IMR-90 (cell line): ENCODE results near the gene LSM7. TPM values are rescaled to one million over a fixed set of nuclear protein-coding genes. Genes with fewer than 3 reads are reported as not detected.

Experiments
- ATAC-seq: fragments of 200-7000 bp; cut with Tn5 transposase; 2 replicates; pipeline ENCODE4 v1.9.1; 2020; ENCODE audit warnings: low read depth, mild to moderate bottlenecking, moderate library complexity
- BruUV-seq: library from RNA; stranded (reverse); fragments of 400-500 nt; replicated peaks from 2 replicates; lab custom pipeline; 2021; lab: Mats Ljungman, UMichigan
- CTCF ChIA-PET: fragments of 300-600 bp; formaldehyde crosslinking; extraction: SDS; loops from one replicate; lab custom pipeline; 2021; ENCODE audit warnings: antibody characterized with exemption; lab: Yijun Ruan, JAX
- POLR2A ChIA-PET: fragments of 300-600 bp; sonication (Branson Sonifier 250); formaldehyde crosslinking; loops from one replicate; lab custom pipeline; 2022; ENCODE audit warnings: antibody characterized with exemption; ENCODE audit not compliant: unreplicated experiment; lab: Charles Lee
- DNase-seq: peaks from one replicate; pipeline ENCODE4 v3.0.0; 2013
- H2AFZ ChIP-seq: replicated peaks from 2 replicates; pipeline ENCODE3; 2013; ENCODE audit warnings: low read length, mild to moderate bottlenecking; ENCODE audit not compliant: poor library complexity
- H2AK5ac ChIP-seq: 2 replicates; pipeline ENCODE4 v1.6.1; 2013; ENCODE audit warnings: low read depth, low read length, inconsistent platforms
- H2AK9ac ChIP-seq: replicated peaks from 2 replicates; pipeline ENCODE3; 2013; ENCODE audit warnings: mild to moderate bottlenecking, low read depth, low read length, moderate library complexity; ENCODE audit not compliant: poor library complexity
- H2BK120ac ChIP-seq: 2 replicates; pipeline ENCODE4 v1.6.1; 2013; ENCODE audit warnings: low read depth, low read length, inconsistent platforms
- H2BK15ac ChIP-seq: 3 replicates; pipeline ENCODE4 v1.6.1; 2013; ENCODE audit warnings: low read depth, low read length, inconsistent platforms
- H2BK20ac ChIP-seq: 2 replicates; pipeline ENCODE4 v1.6.1; 2013; ENCODE audit warnings: low read depth, mild to moderate bottlenecking, inconsistent platforms, low read length, moderate library complexity
- H2BK5ac ChIP-seq: 2 replicates; pipeline ENCODE4 v1.6.1; 2013; ENCODE audit warnings: mild to moderate bottlenecking, low read depth, low read length, inconsistent platforms; ENCODE audit not compliant: poor library complexity, severe bottlenecking
- H3K14ac ChIP-seq: replicated peaks from 2 replicates; pipeline ENCODE4 v1.6.1; 2013; ENCODE audit warnings: low read depth, low read length, inconsistent platforms
- H3K18ac ChIP-seq: 2 replicates; pipeline ENCODE4 v1.6.1; 2013; ENCODE audit warnings: low read depth, low read length, control low read depth
- H3K23ac ChIP-seq: 2 replicates; pipeline ENCODE4 v1.6.1; 2013; ENCODE audit warnings: low read depth, low read length, inconsistent platforms
- H3K27ac ChIP-seq: 2 replicates; pipeline ENCODE4 v1.5.1; 2013; ENCODE audit warnings: mild to moderate bottlenecking, control low read depth, low read length; ENCODE audit not compliant: insufficient read depth
- H3K27me3 ChIP-seq: 2 replicates; pipeline ENCODE4 v1.6.1; 2013; ENCODE audit warnings: low read length; ENCODE audit not compliant: control insufficient read depth, insufficient read depth
- H3K36me3 ChIP-seq: 2 replicates; pipeline ENCODE4 v1.6.1; 2013; ENCODE audit warnings: low read length, mixed read lengths; ENCODE audit not compliant: control insufficient read depth, insufficient read depth
- H3K4ac ChIP-seq: 2 replicates; pipeline ENCODE4 v1.6.1; 2013; ENCODE audit warnings: low read depth, low read length, inconsistent platforms
- H3K4me1 ChIP-seq: 2 replicates; pipeline ENCODE4 v1.6.1; 2013; ENCODE audit warnings: low read length, mixed read lengths; ENCODE audit not compliant: control insufficient read depth, insufficient read depth
- H3K4me2 ChIP-seq: 2 replicates; pipeline ENCODE4 v1.6.1; 2013; ENCODE audit warnings: low read depth, mild to moderate bottlenecking, control low read depth, low read length, moderate library complexity
- H3K4me3 ChIP-seq: 2 replicates; pipeline ENCODE4 v1.5.1; 2013; ENCODE audit warnings: low read depth, mild to moderate bottlenecking, control low read depth, low read length, moderate library complexity; ENCODE audit not compliant: insufficient read depth
- H3K56ac ChIP-seq: 2 replicates; pipeline ENCODE4 v1.6.1; 2013; ENCODE audit warnings: low read length, inconsistent platforms; ENCODE audit not compliant: insufficient read depth; ENCODE audit errors: extremely low read depth
- H3K79me1 ChIP-seq, 2 experiments: 2 replicates each; pipeline ENCODE4 v1.6.1; 2013; ENCODE audit warnings: low read length in 2 of 2, inconsistent platforms in 1 of 2, low read depth in 1 of 2
- H3K9ac ChIP-seq: 2 replicates; pipeline ENCODE4 v1.6.1; 2013; ENCODE audit warnings: low read depth, low read length, control low read depth
- H3K9me1 ChIP-seq: 2 replicates; pipeline ENCODE4 v1.6.1; 2013; ENCODE audit warnings: low read length, inconsistent platforms; ENCODE audit not compliant: insufficient read depth
- H3K9me3 ChIP-seq: 2 replicates; pipeline ENCODE4 v1.6.1; 2013; ENCODE audit warnings: low read length; ENCODE audit not compliant: control insufficient read depth, insufficient read depth
- H4K20me1 ChIP-seq: 2 replicates; pipeline ENCODE4 v1.6.1; 2013; ENCODE audit warnings: low read length, inconsistent platforms; ENCODE audit not compliant: insufficient read depth
- H4K5ac ChIP-seq: 2 replicates; pipeline ENCODE4 v1.6.1; 2013; ENCODE audit warnings: mild to moderate bottlenecking, low read depth, low read length, control low read depth
- H4K8ac ChIP-seq, 2 experiments: 2 replicates each; pipeline ENCODE4 v1.6.1; 2013; ENCODE audit warnings: low read depth in 2 of 2, low read length in 2 of 2, control low read depth in 1 of 2, inconsistent platforms in 1 of 2
- H4K91ac ChIP-seq: 2 replicates; pipeline ENCODE4 v1.6.1; 2013; ENCODE audit warnings: low read depth, low read length, inconsistent platforms; ENCODE audit not compliant: insufficient read depth
- BHLHE40 ChIP-seq: fragments of 150-350 bp; IDR thresholded peaks from 2 replicates; pipeline ENCODE4 v1.6.1; 2016; ENCODE audit warnings: mild to moderate bottlenecking, low read depth, low read length
- CEBPB ChIP-seq: IDR thresholded peaks from 2 replicates; pipeline ENCODE4 v1.6.1; 2012; ENCODE audit warnings: low read depth, low read length, improper control_type of control experiment
- CHD1 ChIP-seq: IDR thresholded peaks from 2 replicates; pipeline ENCODE4 v1.6.1; 2012; ENCODE audit warnings: low read depth, low read length, improper control_type of control experiment
- MAFK ChIP-seq: IDR thresholded peaks from 2 replicates; pipeline ENCODE4 v1.6.1; 2012; ENCODE audit warnings: low read depth, low read length, improper control_type of control experiment
- MAZ ChIP-seq: IDR thresholded peaks from 2 replicates; pipeline ENCODE4 v1.6.1; 2012; ENCODE audit warnings: low read depth, mild to moderate bottlenecking, low read length, improper control_type of control experiment, moderate library complexity, borderline replicate concordance
- MXI1 ChIP-seq: IDR thresholded peaks from 2 replicates; pipeline ENCODE4 v1.6.1; 2012; ENCODE audit warnings: low read depth, mild to moderate bottlenecking, low read length, moderate library complexity, borderline replicate concordance
- NFE2L2 ChIP-seq: fragments of 150-350 bp; IDR thresholded peaks from 2 replicates; pipeline ENCODE4 v1.6.1; 2016; ENCODE audit warnings: low read depth, mild to moderate bottlenecking, low read length
- POLR2A ChIP-seq: IDR thresholded peaks from 2 replicates; pipeline ENCODE4 v1.6.1; 2012; ENCODE audit warnings: mild to moderate bottlenecking, low read depth, low read length
- RAD21 ChIP-seq: IDR thresholded peaks from 2 replicates; pipeline ENCODE4 v1.6.1; 2012; ENCODE audit warnings: low read length, improper control_type of control experiment
- RFX5 ChIP-seq: IDR thresholded peaks from 2 replicates; pipeline ENCODE4 v1.8.0; 2012; ENCODE audit warnings: low read depth, mild to moderate bottlenecking, low read length, moderate library complexity
- SMC3 ChIP-seq: fragments of 150-350 bp; IDR thresholded peaks from 2 replicates; pipeline ENCODE4 v1.6.1; 2016; ENCODE audit warnings: low read depth, mild to moderate bottlenecking, antibody characterized with exemption, low read length, moderate library complexity
- WGBS, 2 experiments: methylation state at CpG; one replicate each; pipeline versions ENCODE4 v1.1.5 to v1.1.7; 2013; ENCODE audit warnings: missing lambda C conversion rate in 2 of 2; ENCODE audit not compliant: insufficient read length in 1 of 2; ENCODE audit errors: extremely low coverage in 2 of 2; 5-methylcytosine and 5-hydroxymethylcytosine counted together
- dilution Hi-C: fragments of 300-500 bp; cut with HindIII; formaldehyde crosslinking; loops from one replicate; pipeline ENCODE4 v1.14.3; 2018; ENCODE audit warnings: low sequenced_read_pairs; ENCODE audit not compliant: unreplicated experiment
- in situ Hi-C: fragments of 300-500 bp; cut with MboI; formaldehyde crosslinking; loops from 3 replicates; pipeline ENCODE4 v1.14.3; 2019; ENCODE audit warnings: low sequenced_read_pairs, inconsistent platforms, mixed read lengths
- intact Hi-C: fragments of 100-400 bp; cut with micrococcal nuclease; formaldehyde crosslinking; loops from 2 replicates; pipeline ENCODE4 v1.10.0; 2022
- polyA plus RNA-seq, 3 experiments: library from polyadenylated mRNA; depleted of rRNA; stranded (reverse); fragments of >200 nt; gene quantifications; 2 replicates each; pipeline ENCODE4 v1.2.3, GENCODE V29; 2012; ENCODE audit warnings: low replicate concordance in 1 of 3
- total RNA-seq: library from RNA; depleted of rRNA; stranded (reverse); fragments of >200 nt; gene quantifications from 2 replicates; pipeline ENCODE4 v1.2.3, GENCODE V29; 2012
- TF ChIP-seq, protein P1 (sequence below): fragments of 150-350 bp; IDR thresholded peaks from 2 replicates; pipeline ENCODE4 v1.6.1; 2016; ENCODE audit warnings: low read depth, mild to moderate bottlenecking, low read length, moderate library complexity, borderline replicate concordance
- TF ChIP-seq, protein P2 (sequence below): fragments of 150-350 bp; IDR thresholded peaks from 2 replicates; pipeline ENCODE4 v1.6.1; 2017; ENCODE audit warnings: mild to moderate bottlenecking, antibody characterized with exemption, low read length, low read depth
- TF ChIP-seq, protein P3 (sequence below): conservative IDR thresholded peaks from 2 replicates; pipeline ENCODE4 v1.5.1; 2012; ENCODE audit warnings: mild to moderate bottlenecking, low read depth, low read length, improper control_type of control experiment

The LSM7 gene
- total and polyA plus RNA-seq, 2 of the 4 experiments (the other 2 are of a cell fraction): 145 to 708 TPM

DNA sequence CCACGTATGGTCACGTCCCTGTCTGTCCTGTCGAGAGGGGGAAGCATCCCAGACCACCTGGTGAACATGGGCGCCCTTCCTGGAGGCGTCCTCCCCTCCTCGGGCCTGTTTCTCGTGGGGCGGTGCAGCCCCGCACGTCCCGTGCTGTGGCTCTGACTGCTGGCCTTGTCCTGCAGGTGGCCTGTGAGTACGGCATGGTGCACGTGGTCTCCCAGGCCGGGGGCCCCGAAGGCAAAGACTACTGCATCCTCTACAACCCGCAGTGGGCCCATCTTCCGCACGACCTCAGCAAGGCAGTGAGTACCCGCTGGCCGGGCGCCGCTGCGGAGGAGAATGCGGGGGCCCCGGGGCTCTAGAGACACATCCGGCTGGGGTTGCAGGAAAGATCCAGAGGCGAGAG lies 6.0 kb upstream of the LSM7 start:
- ChIA-PET POLR2A (no interaction called here), CTCF (no interaction called here)
- no peak overlapping the region for H2BK15ac ChIP-seq
- no peak overlapping the region for H4K8ac ChIP-seq
- H2AK5ac ChIP-seq: no peak overlapping the region
- WGBS, 2 experiments: 97% methylated on average over 19 of the region's 27 CpGs; no CpG with 5 or more reads in 1 of the 2 experiments
- H3K27me3 ChIP-seq: no peaks in the 10 kb centered on the region
- no peak for DNase-seq
- H2AK9ac ChIP-seq: no peak overlapping the region
- no peak overlapping the region for H3K4me3 ChIP-seq
- H3K9ac ChIP-seq: no peak overlapping the region
- H2BK20ac ChIP-seq: no peak overlapping the region
- peaks cover 3% of the 10 kb centered on the region for H3K4me1 ChIP-seq
- no peak overlapping the region for H2AFZ ChIP-seq
- no peak overlapping the region for H2BK120ac ChIP-seq
- TF ChIP-seq, protein P1, sequence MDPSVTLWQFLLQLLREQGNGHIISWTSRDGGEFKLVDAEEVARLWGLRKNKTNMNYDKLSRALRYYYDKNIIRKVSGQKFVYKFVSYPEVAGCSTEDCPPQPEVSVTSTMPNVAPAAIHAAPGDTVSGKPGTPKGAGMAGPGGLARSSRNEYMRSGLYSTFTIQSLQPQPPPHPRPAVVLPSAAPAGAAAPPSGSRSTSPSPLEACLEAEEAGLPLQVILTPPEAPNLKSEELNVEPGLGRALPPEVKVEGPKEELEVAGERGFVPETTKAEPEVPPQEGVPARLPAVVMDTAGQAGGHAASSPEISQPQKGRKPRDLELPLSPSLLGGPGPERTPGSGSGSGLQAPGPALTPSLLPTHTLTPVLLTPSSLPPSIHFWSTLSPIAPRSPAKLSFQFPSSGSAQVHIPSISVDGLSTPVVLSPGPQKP: no peak
- TF ChIP-seq RFX5 (no peak), BHLHE40 (no peak), MAZ (no peak), CHD1 (no peak), SMC3 (no peak), MXI1 (no peak), CEBPB (no peak), RAD21 (no peak), MAFK (no peak), POLR2A (no peak), NFE2L2 (no peak)
- TF ChIP-seq, protein P2, sequence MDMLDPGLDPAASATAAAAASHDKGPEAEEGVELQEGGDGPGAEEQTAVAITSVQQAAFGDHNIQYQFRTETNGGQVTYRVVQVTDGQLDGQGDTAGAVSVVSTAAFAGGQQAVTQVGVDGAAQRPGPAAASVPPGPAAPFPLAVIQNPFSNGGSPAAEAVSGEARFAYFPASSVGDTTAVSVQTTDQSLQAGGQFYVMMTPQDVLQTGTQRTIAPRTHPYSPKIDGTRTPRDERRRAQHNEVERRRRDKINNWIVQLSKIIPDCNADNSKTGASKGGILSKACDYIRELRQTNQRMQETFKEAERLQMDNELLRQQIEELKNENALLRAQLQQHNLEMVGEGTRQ: no peak
- TF ChIP-seq, protein P3, sequence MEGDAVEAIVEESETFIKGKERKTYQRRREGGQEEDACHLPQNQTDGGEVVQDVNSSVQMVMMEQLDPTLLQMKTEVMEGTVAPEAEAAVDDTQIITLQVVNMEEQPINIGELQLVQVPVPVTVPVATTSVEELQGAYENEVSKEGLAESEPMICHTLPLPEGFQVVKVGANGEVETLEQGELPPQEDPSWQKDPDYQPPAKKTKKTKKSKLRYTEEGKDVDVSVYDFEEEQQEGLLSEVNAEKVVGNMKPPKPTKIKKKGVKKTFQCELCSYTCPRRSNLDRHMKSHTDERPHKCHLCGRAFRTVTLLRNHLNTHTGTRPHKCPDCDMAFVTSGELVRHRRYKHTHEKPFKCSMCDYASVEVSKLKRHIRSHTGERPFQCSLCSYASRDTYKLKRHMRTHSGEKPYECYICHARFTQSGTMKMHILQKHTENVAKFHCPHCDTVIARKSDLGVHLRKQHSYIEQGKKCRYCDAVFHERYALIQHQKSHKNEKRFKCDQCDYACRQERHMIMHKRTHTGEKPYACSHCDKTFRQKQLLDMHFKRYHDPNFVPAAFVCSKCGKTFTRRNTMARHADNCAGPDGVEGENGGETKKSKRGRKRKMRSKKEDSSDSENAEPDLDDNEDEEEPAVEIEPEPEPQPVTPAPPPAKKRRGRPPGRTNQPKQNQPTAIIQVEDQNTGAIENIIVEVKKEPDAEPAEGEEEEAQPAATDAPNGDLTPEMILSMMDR: no peak
- peaks cover 13% of the 10 kb centered on the region for H3K9me1 ChIP-seq
- no peak overlapping the region for H3K27ac ChIP-seq
- no peak overlapping the region for H4K5ac ChIP-seq
- H3K14ac ChIP-seq: no peak overlapping the region
- no TSS peak for BruUV-seq
- in situ Hi-C loops: no loop called here
- no peak overlapping the region for H4K91ac ChIP-seq
- no peaks in the 10 kb centered on the region for H3K9me3 ChIP-seq
- no peak overlapping the region for H3K4ac ChIP-seq
- H3K4me2 ChIP-seq: no peak overlapping the region
- H3K56ac ChIP-seq: no peak overlapping the region
- peaks cover 41% of the 10 kb centered on the region for H4K20me1 ChIP-seq
- intact Hi-C loops: no loop called here
- peaks cover 3% of the 10 kb centered on the region; the same call in 1 of the 2 replicates for H3K36me3 ChIP-seq
- H2BK5ac ChIP-seq: no peak overlapping the region
- no peak overlapping the region for H3K23ac ChIP-seq
- dilution Hi-C loops: no loop called here
- peaks cover 33 to 70% of the 10 kb centered on the region in 2 experiments for H3K79me1 ChIP-seq
- no peak for ATAC-seq
- H3K18ac ChIP-seq: no peak overlapping the region
